ENCODE data around the gene RHEBL1. TPM values are rescaled to one million over a fixed set of nuclear protein-coding genes. Genes with fewer than 3 reads are reported as not detected.

RHEBL1 gene
- total RNA-seq, 1 donor from 2014 or later: 1.5 TPM

DNA sequence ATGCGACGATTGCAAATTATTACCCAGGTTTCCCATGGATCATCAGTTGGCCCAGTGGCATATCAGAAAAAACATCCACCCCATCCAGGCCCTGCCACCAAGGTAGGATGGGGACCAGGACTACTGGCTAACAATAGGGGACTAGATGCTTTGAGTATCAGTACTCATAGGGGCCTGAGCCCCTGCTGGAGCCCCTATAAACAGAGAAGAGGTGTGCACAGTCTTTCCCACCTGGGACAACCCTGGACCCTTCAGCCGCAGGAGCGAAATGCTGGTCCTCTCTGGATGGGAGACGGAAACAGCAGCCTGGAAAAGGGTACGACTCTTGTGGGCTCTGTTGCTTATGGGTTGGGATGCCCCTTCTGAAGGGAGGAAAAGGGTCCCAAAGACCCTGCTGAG lies 19.2 kb upstream of the RHEBL1 start:
- ATAC-seq (no peak), DNase-seq (no peak)
- Histone ChIP-seq H3K27me3 (ENCODE audit: low read depth) (peaks cover 55% of the 10 kb centered on the region), H3K9me3 (no peaks in the 10 kb centered on the region), H3K36me3 (no peaks in the 10 kb centered on the region), H3K4me1 (peaks cover 59% of the 10 kb centered on the region), H3K4me3 (no peak overlapping the region), H3K27ac (no peak overlapping the region)
- TF ChIP-seq, protein P1, sequence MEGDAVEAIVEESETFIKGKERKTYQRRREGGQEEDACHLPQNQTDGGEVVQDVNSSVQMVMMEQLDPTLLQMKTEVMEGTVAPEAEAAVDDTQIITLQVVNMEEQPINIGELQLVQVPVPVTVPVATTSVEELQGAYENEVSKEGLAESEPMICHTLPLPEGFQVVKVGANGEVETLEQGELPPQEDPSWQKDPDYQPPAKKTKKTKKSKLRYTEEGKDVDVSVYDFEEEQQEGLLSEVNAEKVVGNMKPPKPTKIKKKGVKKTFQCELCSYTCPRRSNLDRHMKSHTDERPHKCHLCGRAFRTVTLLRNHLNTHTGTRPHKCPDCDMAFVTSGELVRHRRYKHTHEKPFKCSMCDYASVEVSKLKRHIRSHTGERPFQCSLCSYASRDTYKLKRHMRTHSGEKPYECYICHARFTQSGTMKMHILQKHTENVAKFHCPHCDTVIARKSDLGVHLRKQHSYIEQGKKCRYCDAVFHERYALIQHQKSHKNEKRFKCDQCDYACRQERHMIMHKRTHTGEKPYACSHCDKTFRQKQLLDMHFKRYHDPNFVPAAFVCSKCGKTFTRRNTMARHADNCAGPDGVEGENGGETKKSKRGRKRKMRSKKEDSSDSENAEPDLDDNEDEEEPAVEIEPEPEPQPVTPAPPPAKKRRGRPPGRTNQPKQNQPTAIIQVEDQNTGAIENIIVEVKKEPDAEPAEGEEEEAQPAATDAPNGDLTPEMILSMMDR (IDR thresholded peaks at IDR 0.05): no peak
- intact Hi-C loops (cut with DNase I): no loop called here

DNA sequence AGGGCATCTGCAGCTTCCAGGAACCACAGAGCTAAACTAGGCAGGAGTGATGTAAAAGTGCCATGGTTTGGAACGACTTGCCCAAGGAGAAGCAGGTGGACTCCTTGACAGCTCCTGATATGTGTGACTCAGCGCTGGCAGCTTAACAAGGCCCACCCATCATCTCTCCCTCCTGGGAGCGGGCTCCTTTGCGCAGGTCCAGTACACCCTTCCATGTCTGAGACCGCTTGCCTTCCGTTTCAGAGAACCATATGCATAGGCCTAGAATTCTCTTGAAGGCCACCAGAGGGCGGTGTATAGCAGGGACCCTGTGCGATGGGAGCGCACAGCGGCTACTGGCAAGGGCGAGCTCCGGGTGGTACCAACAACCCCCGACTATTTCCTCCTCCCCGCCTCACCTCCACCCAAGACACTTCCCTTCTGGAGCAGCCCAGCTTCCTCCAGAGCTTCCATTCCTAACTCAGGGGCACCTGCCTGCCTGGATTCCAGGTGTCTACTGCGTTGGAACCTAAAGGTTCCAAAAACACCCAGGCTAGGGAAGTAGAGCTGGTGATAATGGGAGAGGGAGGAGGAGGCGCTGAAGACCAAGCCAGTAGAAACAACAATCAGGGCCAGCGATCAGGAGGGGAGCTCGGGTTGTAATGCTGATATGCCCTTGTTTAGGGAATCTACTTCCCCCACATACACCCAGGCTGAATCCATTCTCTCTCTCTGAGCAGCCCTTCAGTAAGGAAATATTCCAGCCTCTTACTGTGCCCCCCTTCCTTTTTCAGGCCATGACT lies 18.6 kb upstream of the RHEBL1 start:
- TF ChIP-seq, protein P1 (IDR thresholded peaks at IDR 0.05): peak; percentile 91
- Histone ChIP-seq H3K4me1 (peaks cover 53% of the 10 kb centered on the region), H3K4me3 (no peak overlapping the region), H3K27ac (no peak overlapping the region), H3K36me3 (no peaks in the 10 kb centered on the region), H3K27me3 (ENCODE audit: low read depth) (peaks cover 49% of the 10 kb centered on the region), H3K9me3 (no peaks in the 10 kb centered on the region)
- intact Hi-C loops (cut with DNase I): no loop called here
- peak; percentile 81 for DNase-seq
- peak; percentile 92 to 95 for ATAC-seq

DNA sequence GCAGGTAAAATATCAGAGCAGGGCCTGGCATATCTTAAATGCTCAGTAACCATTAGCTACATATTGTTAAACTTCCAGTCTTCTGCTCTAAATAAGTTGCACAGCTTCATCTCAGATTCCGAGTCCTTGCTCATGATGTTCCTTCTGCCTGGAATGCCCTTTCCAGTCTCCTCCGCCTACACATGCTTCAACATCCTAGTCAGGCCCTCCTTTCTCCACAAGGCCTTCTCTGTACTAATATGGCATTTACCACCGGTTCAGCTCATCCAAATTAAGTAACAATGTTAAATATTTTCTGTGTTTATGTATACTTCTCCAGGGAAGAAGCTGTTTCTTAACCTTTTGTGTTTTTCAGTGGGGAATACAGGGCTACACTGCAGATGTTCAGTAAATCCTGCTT lies 16.3 kb upstream of the RHEBL1 start:
- peaks cover 32% of the 10 kb centered on the region for H3K4me1 ChIP-seq
- peaks cover 27% of the 10 kb centered on the region for H3K27me3 ChIP-seq (ENCODE audit: low read depth)
- no peak for DNase-seq
- ATAC-seq: no peak
- no peak overlapping the region for H3K27ac ChIP-seq
- no peak overlapping the region for H3K4me3 ChIP-seq
- intact Hi-C loops (cut with DNase I): no loop called here
- H3K36me3 ChIP-seq: no peaks in the 10 kb centered on the region
- no peaks in the 10 kb centered on the region for H3K9me3 ChIP-seq
- TF ChIP-seq, protein P1 (IDR thresholded peaks at IDR 0.05): no peak

DNA sequence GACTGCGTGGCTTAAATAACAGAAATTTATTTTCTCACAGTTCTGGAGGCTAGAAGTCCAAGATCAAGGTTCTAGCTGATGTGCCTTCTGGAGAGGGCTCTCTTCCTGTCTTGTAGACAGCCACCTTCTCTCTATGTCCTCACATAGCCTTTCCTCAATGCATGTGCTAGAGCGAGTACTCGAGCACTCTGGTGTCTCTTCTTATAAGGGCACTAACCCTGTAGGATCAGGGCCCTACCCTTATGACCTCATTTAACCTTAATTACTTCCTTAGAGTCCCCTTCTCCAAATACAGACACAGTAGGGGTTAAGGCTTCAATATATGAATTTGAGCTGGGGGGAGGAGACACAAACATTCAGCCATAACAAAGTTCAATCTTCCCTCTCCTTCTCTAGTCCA lies 14.7 kb upstream of the RHEBL1 start:
- TF ChIP-seq, protein P1 (IDR thresholded peaks at IDR 0.05): no peak
- Histone ChIP-seq H3K27ac (no peak overlapping the region), H3K4me1 (peaks cover 16% of the 10 kb centered on the region), H3K27me3 (ENCODE audit: low read depth) (peaks cover 11% of the 10 kb centered on the region), H3K4me3 (no peak overlapping the region), H3K9me3 (no peaks in the 10 kb centered on the region), H3K36me3 (no peaks in the 10 kb centered on the region)
- ATAC-seq (no peak), DNase-seq (no peak)
- intact Hi-C loops (cut with DNase I): no loop called here

DNA sequence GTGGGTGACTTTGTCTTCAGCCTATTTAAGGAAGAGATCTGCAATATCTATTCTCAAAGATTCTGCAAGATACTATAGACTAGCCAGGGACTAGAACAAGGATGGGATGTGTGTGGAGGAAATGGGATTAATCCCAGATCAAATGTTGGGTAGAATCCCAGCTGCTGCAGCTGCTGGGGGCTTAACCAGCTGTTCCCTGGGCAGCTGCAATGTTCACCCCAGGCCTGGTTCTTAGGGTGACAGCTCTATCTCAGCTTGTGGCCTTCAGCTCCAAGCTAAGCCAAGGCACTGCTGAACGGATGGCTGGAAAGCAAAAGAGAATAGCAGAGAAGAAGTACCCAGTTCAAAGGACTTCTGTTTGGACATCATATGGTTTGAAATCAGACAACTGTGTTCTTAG lies 10.0 kb upstream of the RHEBL1 start:
- ATAC-seq: no peak
- no peak for DNase-seq
- no peaks in the 10 kb centered on the region for H3K9me3 ChIP-seq
- no peaks in the 10 kb centered on the region for H3K36me3 ChIP-seq
- intact Hi-C loops (cut with DNase I): no loop called here
- no peaks in the 10 kb centered on the region for H3K4me1 ChIP-seq
- TF ChIP-seq, protein P1 (IDR thresholded peaks at IDR 0.05): no peak
- H3K4me3 ChIP-seq: no peak overlapping the region
- H3K27me3 ChIP-seq (ENCODE audit: low read depth): no peaks in the 10 kb centered on the region
- H3K27ac ChIP-seq: no peak overlapping the region
